ENCODE results near the gene EPS15.
"Not testable (repeated sequence)": the region's sequence is repeated elsewhere in the genome, so short reads cannot be mapped to it uniquely, and the experiment has no call there.

The EPS15 gene

DNA sequence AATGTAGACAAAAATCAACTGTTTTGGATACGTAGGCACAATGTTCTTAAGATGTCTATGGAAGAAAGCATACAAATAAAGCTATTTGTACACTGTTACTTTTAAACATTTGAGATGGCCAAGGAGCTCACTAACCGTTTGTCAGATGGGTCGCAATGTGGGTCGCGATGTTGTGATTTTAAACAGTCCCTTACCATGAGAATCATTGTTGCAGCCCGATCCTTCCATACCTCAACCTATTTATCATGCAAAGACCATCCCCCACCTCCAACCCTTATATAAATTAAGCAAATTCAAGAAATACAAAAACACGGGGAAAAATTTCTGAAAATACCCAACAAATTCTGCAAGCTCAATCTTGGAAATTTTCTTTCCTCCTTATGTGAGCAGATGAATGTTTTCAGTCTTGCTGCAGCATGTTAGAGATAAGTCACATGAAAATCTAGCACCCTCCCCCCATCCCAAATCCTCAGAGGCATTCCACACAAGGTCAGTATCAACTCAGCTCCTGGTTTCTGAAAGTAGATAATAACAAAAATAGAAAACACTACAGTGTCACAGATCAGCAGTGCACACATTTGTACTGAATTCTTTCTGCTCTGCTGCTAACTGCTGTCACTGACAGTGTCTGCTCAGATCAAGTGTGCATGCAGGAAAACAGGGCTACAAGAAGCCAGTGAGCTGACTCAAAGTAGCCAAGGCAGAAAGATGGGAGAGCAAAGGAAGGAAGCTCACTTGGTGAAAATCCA, 95.8 kb downstream of the EPS15 start:
- DNase-seq: peak in 1 of 2 donors; percentile 39

DNA sequence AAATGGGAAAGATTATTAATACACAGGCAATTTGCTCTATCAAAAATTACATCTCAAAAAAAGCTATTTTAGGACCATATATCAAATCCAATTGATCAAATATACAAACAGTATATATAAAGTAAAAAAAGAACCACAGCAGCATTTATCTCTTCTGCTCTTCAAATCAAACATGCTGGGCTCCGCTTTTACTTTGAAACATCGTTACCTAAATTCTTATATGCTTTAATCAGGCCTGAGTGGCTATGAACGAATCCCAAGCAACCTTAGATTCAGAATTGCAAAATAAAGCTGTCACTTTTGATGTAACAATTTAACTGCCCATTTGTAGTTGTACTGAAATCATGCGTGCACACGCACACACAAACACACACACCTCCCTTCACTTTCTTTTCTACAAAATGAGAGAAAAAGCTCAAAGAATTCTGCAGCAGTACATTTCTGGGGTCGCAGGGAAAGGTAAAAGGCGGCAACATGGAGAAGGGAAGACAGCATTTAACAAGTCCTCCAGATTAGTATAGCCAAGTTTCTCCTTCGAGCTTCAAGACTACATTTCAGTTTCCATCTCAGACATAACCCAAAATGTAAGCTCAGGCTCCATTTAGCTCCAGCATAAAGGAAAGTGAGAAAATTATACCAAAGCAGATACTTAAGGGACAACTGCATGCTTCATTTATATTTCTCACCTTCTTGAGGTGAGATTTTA, 96.5 kb downstream of the EPS15 start:
- peak in 1 of 2 donors; percentile 37 for DNase-seq

DNA sequence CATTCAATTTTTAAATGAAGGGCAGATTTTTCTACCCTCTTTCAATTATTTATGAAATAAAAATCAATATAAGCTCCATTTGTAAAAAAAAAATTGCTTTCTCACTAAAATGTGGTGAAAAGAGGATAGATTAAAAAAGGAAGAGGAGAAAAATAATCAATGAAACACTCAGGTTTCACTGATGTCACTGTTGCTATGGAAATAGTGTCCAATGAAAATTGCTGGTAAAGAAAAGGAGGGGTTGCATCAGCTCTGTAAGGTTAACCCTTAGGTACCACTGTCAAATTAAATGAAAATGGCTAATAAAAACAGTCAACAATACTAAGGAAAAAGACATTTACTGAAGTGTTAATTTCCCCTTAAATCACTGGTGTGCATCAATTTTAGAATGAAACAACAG, 97.1 kb downstream of the EPS15 start:
- peak in 1 of 2 donors; percentile 72 for DNase-seq

GRCh38 chr1:51420867-51421627, 98.0 kb downstream of the EPS15 start:
- DNase-seq: peak in 1 of 2 donors; percentile 5

GRCh38 chr1:51418384-51418959, 100.6 kb downstream of the EPS15 start:
- no peak for DNase-seq

- no peak for DNase-seq
Observed at GRCh38 chr1:51417496-51418383, 101.3 kb downstream of the EPS15 start.

DNA sequence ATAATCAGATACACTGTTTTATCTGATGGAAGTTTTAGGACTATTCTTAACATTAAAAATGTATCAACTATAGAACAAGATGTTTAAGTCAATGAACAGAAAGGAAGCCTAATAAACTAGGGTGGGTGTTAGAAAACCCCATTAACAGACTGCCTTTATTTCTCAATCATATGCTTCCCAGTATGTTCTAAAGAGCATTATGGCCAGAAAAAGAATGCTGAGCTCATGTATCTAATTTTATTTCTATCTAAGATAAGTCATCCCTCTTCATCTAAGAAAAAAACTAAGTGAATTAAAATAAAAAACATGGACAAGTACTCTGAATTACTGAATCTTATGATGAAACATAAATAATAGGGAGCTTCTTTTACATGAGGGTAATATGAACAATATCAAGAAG, 102.2 kb downstream of the EPS15 start:
- DNase-seq: no peak

- DNase-seq: no peak
Observed at GRCh38 chr1:51415963-51416362, 103.1 kb downstream of the EPS15 start.

- no peak for DNase-seq
Observed at GRCh38 chr1:51414811-51415210, 104.3 kb downstream of the EPS15 start.

DNA sequence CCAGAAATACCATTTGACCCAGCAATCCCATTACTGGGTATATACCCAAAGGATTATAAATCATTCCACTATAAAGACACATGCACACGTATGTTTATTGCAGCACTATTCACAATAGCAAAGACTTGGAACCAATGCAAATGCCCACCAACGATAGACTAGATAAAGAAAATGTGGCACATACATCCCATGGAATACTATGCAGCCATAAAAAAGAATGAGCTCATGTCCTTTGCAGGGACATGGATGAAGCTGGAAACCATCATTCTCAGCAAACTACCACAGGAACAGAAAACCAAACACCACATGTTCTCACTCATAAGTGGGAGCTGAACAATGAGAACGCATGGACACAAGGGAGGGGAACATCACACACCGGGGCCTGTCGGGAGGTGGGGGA, 107.2 kb downstream of the EPS15 start:
- not testable (repeated sequence) for DNase-seq

GRCh38 chr1:51410568-51411460, 108.3 kb downstream of the EPS15 start:
- no peak for DNase-seq

GRCh38 chr1:51409755-51410541, 109.1 kb downstream of the EPS15 start:
- not testable (repeated sequence) for DNase-seq

- DNase-seq: no peak
Observed at GRCh38 chr1:51392241-51392640, 126.8 kb downstream of the EPS15 start.

GRCh38 chr1:51390641-51391040, 128.4 kb downstream of the EPS15 start:
- DNase-seq: not testable (repeated sequence)

DNA sequence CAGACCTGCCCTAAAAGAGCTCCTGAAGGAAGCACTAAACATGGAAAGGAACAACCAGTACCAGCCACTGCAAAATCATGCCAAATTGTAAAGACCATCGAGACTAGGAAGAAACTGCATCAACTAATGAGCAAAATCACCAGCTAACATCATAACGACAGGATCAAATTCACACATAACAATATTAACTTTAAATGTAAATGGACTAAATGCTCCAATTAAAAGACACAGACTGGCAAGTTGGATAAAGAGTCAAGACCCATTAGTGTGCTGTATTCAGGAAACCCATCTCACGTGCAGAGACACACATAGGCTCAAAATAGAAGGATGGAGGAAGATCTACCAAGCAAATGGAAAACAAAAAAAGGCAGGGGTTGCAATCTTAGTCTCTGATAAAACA, 131.8 kb downstream of the EPS15 start:
- not testable (repeated sequence) for DNase-seq

- not testable (repeated sequence) for DNase-seq
Observed at GRCh38 chr1:51386259-51386658, 132.8 kb downstream of the EPS15 start.

DNA sequence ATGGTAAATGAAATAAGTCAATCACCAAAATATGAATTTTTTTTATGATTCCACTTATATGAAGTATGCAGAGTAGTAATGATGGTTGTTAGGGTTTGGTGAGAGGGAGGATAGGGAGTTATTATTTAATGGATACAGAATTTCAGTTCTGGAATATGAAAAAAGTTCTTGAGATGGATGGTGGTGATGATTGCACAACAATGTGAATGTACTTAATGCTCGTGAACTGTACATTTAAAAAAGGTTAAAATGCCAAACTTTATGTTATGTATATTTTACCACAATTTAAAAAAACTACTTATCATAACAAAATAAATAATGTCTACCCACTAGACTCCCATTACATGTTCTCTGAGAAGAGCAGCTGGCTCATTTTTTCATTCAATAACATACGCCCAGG, 133.3 kb downstream of the EPS15 start:
- no peak for DNase-seq

DNA sequence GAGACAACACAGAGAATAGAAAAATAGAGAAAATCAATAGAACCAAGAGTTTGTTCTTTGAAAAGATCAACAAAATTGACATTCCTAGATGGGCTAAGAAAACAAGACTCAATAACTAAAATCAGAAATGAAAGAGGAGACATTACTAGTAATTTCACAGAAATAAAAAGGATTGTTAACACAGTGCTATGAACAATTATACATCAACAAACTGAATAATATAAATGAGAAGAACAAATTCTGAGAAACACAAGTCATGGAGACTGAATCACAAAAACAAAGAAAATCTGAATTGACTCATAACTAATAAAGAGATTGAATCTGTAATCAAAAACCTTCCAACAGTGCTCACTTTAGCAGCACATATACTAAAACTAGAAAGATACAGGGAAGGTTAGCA, 137.1 kb downstream of the EPS15 start:
- no peak for DNase-seq

DNA sequence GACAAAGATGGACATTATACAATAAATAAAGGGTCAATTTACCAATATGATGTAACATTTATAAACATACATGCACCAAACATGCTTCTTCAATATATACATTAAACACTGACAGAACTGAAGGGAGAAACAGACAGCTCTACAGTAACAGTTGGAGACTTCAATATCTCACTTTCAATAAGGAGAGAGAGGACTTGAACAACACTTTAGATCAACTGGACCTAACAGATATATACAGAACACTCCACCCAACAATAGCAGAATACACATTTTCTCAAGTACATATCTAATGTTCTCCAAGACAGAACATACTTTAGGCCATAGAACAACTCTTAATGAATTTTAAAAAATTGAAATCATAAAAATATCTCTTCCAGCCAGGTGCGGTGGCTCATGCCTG, 138.1 kb downstream of the EPS15 start:
- no peak for DNase-seq

DNA sequence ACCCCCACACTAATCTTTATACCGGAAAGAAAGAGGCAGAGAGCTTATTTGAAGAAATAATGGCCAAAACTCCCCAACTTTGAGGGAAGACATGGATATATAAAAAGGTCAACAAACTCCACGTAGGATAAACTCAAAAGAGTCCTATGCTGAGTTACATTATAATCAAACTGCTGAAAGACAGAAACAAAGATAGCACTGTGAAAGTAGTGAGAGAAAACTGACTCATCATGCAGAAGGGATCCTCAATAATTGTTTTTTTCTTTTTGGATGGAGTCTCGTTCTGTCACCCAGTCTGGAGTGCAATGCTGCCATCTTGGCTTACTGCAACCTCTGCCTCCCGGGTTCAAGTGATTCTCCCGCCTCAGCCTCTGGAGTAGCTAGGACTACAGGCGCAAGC, 140.2 kb downstream of the EPS15 start:
- DNase-seq: no peak

All from hippocampal formation (tissue), 2 donors.